Peyer's patch (tissue), 4 donors: ENCODE data around the gene MYBPC2.

Source experiments
- POLR2A ChIP-seq, 2 donors: fragments of 450-650 bp; IDR thresholded peaks; one replicate each; pipeline ENCODE4 v1.5.1; 2017; ENCODE audit warnings: antibody characterized with exemption in 2 of 2, mild to moderate bottlenecking in 2 of 2, moderate library complexity in 2 of 2
- TF ChIP-seq, protein P1 (sequence below), 6 experiments: fragments of 450-650 bp in 4 of 6; fragments of 200-600 bp in 2 of 6; sonication (generic) in 1 of 6; IDR thresholded peaks; one replicate each; pipeline ENCODE4 v1.5.1; 2017 to 2019; ENCODE audit warnings: antibody characterized with exemption in 6 of 6, mild to moderate bottlenecking in 3 of 6, moderate library complexity in 1 of 6

DNA sequence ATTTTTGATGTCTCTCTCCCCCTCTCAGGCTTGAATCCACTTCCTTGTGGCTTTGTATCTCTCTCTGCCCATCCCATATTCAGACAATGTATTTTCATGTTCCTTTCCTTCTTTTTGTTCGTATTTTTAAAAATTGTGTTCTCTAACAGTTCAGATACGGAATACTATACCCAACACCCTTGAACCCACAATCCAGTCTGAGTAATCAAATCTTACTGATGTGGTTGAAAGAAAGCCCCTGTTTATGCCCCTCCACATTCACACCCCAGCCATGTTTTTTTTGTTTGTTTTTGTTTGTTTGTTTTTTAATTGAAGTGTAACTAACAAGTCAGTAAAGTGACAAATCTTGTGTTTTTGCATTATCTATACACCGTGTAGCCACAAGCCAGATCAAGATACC lies 12.6 kb upstream of the MYBPC2 start:
- TF ChIP-seq, protein P1, sequence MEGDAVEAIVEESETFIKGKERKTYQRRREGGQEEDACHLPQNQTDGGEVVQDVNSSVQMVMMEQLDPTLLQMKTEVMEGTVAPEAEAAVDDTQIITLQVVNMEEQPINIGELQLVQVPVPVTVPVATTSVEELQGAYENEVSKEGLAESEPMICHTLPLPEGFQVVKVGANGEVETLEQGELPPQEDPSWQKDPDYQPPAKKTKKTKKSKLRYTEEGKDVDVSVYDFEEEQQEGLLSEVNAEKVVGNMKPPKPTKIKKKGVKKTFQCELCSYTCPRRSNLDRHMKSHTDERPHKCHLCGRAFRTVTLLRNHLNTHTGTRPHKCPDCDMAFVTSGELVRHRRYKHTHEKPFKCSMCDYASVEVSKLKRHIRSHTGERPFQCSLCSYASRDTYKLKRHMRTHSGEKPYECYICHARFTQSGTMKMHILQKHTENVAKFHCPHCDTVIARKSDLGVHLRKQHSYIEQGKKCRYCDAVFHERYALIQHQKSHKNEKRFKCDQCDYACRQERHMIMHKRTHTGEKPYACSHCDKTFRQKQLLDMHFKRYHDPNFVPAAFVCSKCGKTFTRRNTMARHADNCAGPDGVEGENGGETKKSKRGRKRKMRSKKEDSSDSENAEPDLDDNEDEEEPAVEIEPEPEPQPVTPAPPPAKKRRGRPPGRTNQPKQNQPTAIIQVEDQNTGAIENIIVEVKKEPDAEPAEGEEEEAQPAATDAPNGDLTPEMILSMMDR (IDR thresholded peaks at IDR 0.05) = no peak
- no peak for TF ChIP-seq POLR2A (IDR thresholded peaks at IDR 0.05)
